ENCODE data around the gene PRDM12.

GRCh38 chr9:130715270-130715669 lies 50.9 kb downstream of the PRDM12 start:
- TF ChIP-seq CTCF (IDR thresholded peaks at IDR 0.05) (no peak), POLR2AphosphoS5 (IDR thresholded peaks at IDR 0.05; ENCODE audit: insufficient read depth in 1 of 2, low read depth in 1 of 2) (no peak)

All from vagina (tissue), 2 donors.